Keratinocyte (primary cell): Measurements from ENCODE around the gene RTP5. TPM values are rescaled to one million over a fixed set of nuclear protein-coding genes. Genes with fewer than 3 reads are reported as not detected.

Source experiments
- DNase-seq: peaks from one replicate; pipeline ENCODE4 v3.0.0-alpha.2; 2011; ENCODE audit warnings: low read depth, missing footprints, low spot score
- FAIRE-seq: peaks from 2 replicates; lab custom pipeline; 2011; peaks lifted over from hg19 to GRCh38; lab: Jason Lieb, UNC
- H2AFZ ChIP-seq: 2 replicates; pipeline ENCODE4 v1.6.0; 2012; ENCODE audit warnings: low read length, control low read depth, inconsistent platforms; ENCODE audit not compliant: control insufficient read depth
- H3K27ac ChIP-seq: 2 replicates; pipeline ENCODE4 v1.5.1; 2011; ENCODE audit warnings: low read length; ENCODE audit not compliant: control insufficient read depth, insufficient read depth
- H3K27me3 ChIP-seq: 3 replicates; pipeline ENCODE4 v1.6.0; 2011; ENCODE audit warnings: low read length; ENCODE audit not compliant: control insufficient read depth, insufficient read depth; ENCODE audit errors: extremely low read depth
- H3K36me3 ChIP-seq, 2 experiments: 2 replicates in 1 of 2; 3 replicates in 1 of 2; pipeline ENCODE4 v1.5.1; 2011; ENCODE audit warnings: low read length in 2 of 2, mild to moderate bottlenecking in 1 of 2; ENCODE audit not compliant: control insufficient read depth in 2 of 2, insufficient read depth in 2 of 2; ENCODE audit errors: extremely low read depth in 1 of 2
- H3K4me1 ChIP-seq: 3 replicates; pipeline ENCODE4 v1.5.1; 2011; ENCODE audit warnings: low read length; ENCODE audit not compliant: control insufficient read depth, insufficient read depth; ENCODE audit errors: extremely low read depth
- H3K4me2 ChIP-seq: 3 replicates; pipeline ENCODE4 v1.6.0; 2011; ENCODE audit warnings: low read depth, low read length; ENCODE audit not compliant: control insufficient read depth, insufficient read depth; ENCODE audit errors: extremely low read depth
- H3K4me3 ChIP-seq, 3 experiments: fragments of 200-600 bp in 1 of 3; sonication (generic) in 1 of 3; 2 replicates in 2 of 3; 3 replicates in 1 of 3; pipeline ENCODE4 v1.5.1; 2011 to 2016; ENCODE audit warnings: low read length in 3 of 3, mild to moderate bottlenecking in 3 of 3, control low read depth in 2 of 3, inconsistent platforms in 1 of 3, low read depth in 1 of 3, mixed read lengths in 1 of 3, mixed run types in 1 of 3, moderate library complexity in 1 of 3; ENCODE audit not compliant: control insufficient read depth in 2 of 3, insufficient read depth in 2 of 3; ENCODE audit errors: extremely low read depth in 1 of 3
- H3K79me2 ChIP-seq: 2 replicates; pipeline ENCODE4 v1.6.0; 2012; ENCODE audit warnings: low read length; ENCODE audit not compliant: control insufficient read depth, insufficient read depth
- H3K9ac ChIP-seq: 3 replicates; pipeline ENCODE4 v1.6.0; 2011; ENCODE audit warnings: low read length; ENCODE audit not compliant: control insufficient read depth, insufficient read depth; ENCODE audit errors: extremely low read depth
- H3K9me1 ChIP-seq: 3 replicates; pipeline ENCODE4 v1.6.0; 2011; ENCODE audit warnings: low read length; ENCODE audit not compliant: control insufficient read depth, insufficient read depth; ENCODE audit errors: extremely low read depth
- H3K9me3 ChIP-seq: 2 replicates; pipeline ENCODE4 v1.5.1; 2012; ENCODE audit warnings: low read depth, low read length; ENCODE audit not compliant: control insufficient read depth
- H4K20me1 ChIP-seq: 3 replicates; pipeline ENCODE4 v1.6.0; 2011; ENCODE audit warnings: low read length; ENCODE audit not compliant: control insufficient read depth, insufficient read depth; ENCODE audit errors: extremely low read depth
- EZH2 ChIP-seq: IDR thresholded peaks from one replicate; pipeline ENCODE4 v1.6.1; 2012; ENCODE audit warnings: inconsistent platforms, mild to moderate bottlenecking, low read length, moderate library complexity
- dilution Hi-C: fragments of 300-500 bp; cut with MboI; formaldehyde crosslinking; loops from one replicate; pipeline ENCODE4 v1.7.0; 2020; ENCODE audit warnings: low sequenced_read_pairs; ENCODE audit not compliant: extremely low pct_ligation_motif_present
- polyA plus RNA-seq, 5 experiments: library from polyadenylated mRNA; depleted of rRNA in 3 of 5; stranded (reverse) in 3 of 5; stranded (forward) in 1 of 5; unstranded in 1 of 5; fragments of >200 nt; gene quantifications; 1 replicate in 1 of 5; 2 replicates in 3 of 5; 3 replicates in 1 of 5; pipeline versions ENCODE4 v1.2.1 to v1.2.3, GENCODE V29; 2011 to 2012; ENCODE audit warnings: missing spikeins in 2 of 5, low read depth in 1 of 5, low replicate concordance in 1 of 5
- TF ChIP-seq, protein P1 (sequence below), 3 experiments: IDR thresholded peaks in 1 of 3; conservative IDR thresholded peaks in 1 of 3; optimal IDR thresholded peaks in 1 of 3; 2 replicates in 2 of 3; 3 replicates in 1 of 3; pipeline versions ENCODE3 to v1.5.1; 2011; ENCODE audit warnings: low read length in 3 of 3, mild to moderate bottlenecking in 3 of 3, moderate library complexity in 2 of 3, control low read depth in 1 of 3, inconsistent platforms in 1 of 3; ENCODE audit not compliant: insufficient read depth in 2 of 3; ENCODE audit errors: extremely low read depth in 1 of 3

Gene RTP5
- polyA plus RNA-seq, 1 donor (not counting 4 experiments of a cell fraction or from before 2014, with no cell fraction given), result not detected

DNA sequence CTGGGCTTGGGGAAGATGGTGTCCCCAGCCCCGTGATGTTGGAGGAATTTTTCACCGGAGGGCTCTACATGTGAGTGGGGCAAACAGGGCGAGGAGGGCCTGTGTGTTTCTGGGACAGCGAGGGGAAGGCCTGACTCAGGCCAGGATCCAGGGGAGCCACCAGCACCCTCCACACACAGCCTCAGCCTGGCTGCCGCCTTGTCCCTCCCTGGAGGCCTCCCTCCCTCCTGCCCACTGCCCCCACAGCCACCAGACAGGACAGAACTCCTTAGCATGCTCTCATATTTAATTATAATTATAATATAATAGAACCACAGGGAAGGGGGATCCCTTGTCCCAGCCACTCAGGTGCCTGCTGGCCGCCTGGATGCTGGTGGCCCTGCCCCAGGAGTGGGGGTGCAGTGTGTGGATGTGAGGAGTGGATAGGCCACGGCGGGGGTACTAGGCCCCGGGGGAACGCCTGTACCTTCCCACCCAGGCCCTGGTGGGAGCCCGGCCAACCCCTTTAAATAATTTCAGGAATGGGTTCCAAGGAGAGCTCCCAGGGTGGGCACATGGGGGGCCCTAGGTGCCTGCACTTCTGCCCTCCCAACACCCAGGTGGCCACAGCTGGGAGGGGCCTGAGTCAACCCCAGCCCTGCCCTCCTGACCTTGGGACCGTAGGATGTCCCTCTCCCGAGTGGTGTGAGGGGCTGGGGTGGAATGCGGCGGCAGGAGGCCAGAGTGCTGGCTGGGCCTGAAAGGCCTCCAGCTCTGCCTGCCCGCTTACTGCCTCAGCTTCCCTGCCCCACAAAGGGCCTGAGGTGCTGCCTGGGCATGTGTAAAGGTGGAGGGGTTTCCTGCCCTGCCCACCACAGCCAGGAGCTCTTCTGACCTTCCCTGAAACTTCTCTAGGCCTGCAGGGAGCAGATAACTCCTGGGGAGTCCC, 19.6 kb upstream of the RTP5 start:
- TF ChIP-seq, protein P1, sequence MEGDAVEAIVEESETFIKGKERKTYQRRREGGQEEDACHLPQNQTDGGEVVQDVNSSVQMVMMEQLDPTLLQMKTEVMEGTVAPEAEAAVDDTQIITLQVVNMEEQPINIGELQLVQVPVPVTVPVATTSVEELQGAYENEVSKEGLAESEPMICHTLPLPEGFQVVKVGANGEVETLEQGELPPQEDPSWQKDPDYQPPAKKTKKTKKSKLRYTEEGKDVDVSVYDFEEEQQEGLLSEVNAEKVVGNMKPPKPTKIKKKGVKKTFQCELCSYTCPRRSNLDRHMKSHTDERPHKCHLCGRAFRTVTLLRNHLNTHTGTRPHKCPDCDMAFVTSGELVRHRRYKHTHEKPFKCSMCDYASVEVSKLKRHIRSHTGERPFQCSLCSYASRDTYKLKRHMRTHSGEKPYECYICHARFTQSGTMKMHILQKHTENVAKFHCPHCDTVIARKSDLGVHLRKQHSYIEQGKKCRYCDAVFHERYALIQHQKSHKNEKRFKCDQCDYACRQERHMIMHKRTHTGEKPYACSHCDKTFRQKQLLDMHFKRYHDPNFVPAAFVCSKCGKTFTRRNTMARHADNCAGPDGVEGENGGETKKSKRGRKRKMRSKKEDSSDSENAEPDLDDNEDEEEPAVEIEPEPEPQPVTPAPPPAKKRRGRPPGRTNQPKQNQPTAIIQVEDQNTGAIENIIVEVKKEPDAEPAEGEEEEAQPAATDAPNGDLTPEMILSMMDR (optimal IDR thresholded peaks at IDR 0.05 in 1 of 3, IDR thresholded peaks at IDR 0.05 in 1 of 3, conservative IDR thresholded peaks at IDR 0.05 in 1 of 3; ENCODE audit: extremely low read depth in 1 of 3, insufficient read depth in 2 of 3, low read length in 3 of 3), result no peak
- TF ChIP-seq EZH2, result no peak
- Histone ChIP-seq H4K20me1 (no peaks in the 10 kb centered on the region), H2AFZ (no peak overlapping the region), H3K4me3 (no peak overlapping the region), H3K27ac (no peak overlapping the region), H3K9me3 (no peaks in the 10 kb centered on the region), H3K9me1 (no peaks in the 10 kb centered on the region), H3K27me3 (peaks cover 19% of the 10 kb centered on the region), H3K9ac (no peak overlapping the region), H3K36me3 (no peaks in the 10 kb centered on the region), H3K4me2 (no peak overlapping the region), H3K79me2 (no peaks in the 10 kb centered on the region), H3K4me1 (no peaks in the 10 kb centered on the region)
- FAIRE-seq (no peak), DNase-seq (no peak)
- dilution Hi-C loops, result no loop called here

DNA sequence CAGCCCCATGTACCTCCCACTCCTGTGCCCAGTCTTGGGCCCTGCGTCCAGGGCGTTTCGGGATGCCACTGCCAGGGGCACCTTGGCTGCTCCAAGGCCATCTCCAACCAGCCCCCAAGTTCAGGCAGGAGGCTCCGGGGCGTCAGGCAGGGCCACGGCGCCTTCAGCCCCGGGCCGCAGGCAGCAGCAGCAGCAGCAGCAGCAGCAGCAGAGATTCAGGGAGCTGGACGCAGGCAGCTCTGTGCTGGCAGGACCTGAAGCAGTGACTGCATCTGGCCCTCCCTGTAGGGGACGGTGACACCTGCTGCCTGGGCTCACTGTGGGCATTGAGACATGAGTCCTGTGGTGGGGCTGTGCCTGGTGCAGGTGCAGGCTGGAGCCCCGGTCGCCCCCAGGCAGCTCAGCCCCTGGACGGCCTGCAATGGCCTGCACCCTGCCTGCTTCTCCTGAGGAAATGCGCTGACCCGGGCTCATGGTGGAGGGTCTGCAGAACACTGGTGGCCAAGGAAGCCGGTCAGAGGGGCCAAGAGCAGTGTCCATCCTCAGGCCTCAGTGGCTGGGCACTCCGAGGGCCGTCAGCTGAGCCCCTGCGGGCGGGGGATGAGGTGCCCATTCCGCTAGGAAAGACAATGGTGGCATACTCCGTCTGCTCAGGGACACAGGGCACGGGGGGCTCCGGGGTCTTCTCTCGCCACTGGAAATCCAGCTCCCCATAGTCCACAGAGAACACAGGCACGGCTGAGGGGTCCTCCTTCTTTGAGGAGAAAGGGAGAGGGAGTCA, 18.8 kb upstream of the RTP5 start:
- no peak overlapping the region for H3K27ac ChIP-seq
- H3K27me3 ChIP-seq, result peaks cover 15% of the 10 kb centered on the region
- H3K9me3 ChIP-seq, result no peaks in the 10 kb centered on the region
- no peaks in the 10 kb centered on the region for H3K9me1 ChIP-seq
- TF ChIP-seq, protein P1 (optimal IDR thresholded peaks at IDR 0.05 in 1 of 3, IDR thresholded peaks at IDR 0.05 in 1 of 3, conservative IDR thresholded peaks at IDR 0.05 in 1 of 3; ENCODE audit: extremely low read depth in 1 of 3, insufficient read depth in 2 of 3, low read length in 3 of 3), result no peak
- TF ChIP-seq EZH2, result no peak
- no peak overlapping the region for H2AFZ ChIP-seq
- FAIRE-seq, result no peak
- no peak overlapping the region for H3K4me2 ChIP-seq
- H4K20me1 ChIP-seq, result no peaks in the 10 kb centered on the region
- no peaks in the 10 kb centered on the region for H3K4me1 ChIP-seq
- H3K9ac ChIP-seq, result no peak overlapping the region
- dilution Hi-C loops, result no loop called here
- H3K79me2 ChIP-seq, result no peaks in the 10 kb centered on the region
- no peaks in the 10 kb centered on the region for H3K36me3 ChIP-seq
- H3K4me3 ChIP-seq, result no peak overlapping the region
- no peak for DNase-seq
